HG02852 (cell line): ENCODE measurements around the gene GALNT12.

ENCODE experiments used
- ATAC-seq: cut with Tn5 transposase; IDR thresholded peaks from one replicate; pipeline ENCODE4 v1.9.1; 2021; ENCODE audit warnings: mild to moderate bottlenecking, moderate library complexity; ENCODE audit not compliant: unreplicated experiment

Gene GALNT12

GRCh38 chr9:98830554-98830953, 23.1 kb downstream of the GALNT12 start:
- ATAC-seq: no peak

- no peak for ATAC-seq
Observed at GRCh38 chr9:98831696-98832095, 24.2 kb downstream of the GALNT12 start.

GRCh38 chr9:98832768-98833089, 25.3 kb downstream of the GALNT12 start:
- ATAC-seq: no peak

GRCh38 chr9:98833090-98833956, 25.9 kb downstream of the GALNT12 start:
- no peak for ATAC-seq

GRCh38 chr9:98834386-98834785, 26.9 kb downstream of the GALNT12 start:
- ATAC-seq: no peak

GRCh38 chr9:98836206-98836605, 28.7 kb downstream of the GALNT12 start:
- ATAC-seq: no peak

GRCh38 chr9:98837516-98837915, 30.0 kb downstream of the GALNT12 start:
- ATAC-seq: no peak

GRCh38 chr9:98838155-98838867, 30.8 kb downstream of the GALNT12 start:
- ATAC-seq: no peak

GRCh38 chr9:98838868-98839565, 31.5 kb downstream of the GALNT12 start:
- ATAC-seq: no peak

- no peak for ATAC-seq
Observed at GRCh38 chr9:98839724-98840123, 32.3 kb downstream of the GALNT12 start.

GRCh38 chr9:98842510-98842909, 35.0 kb downstream of the GALNT12 start:
- no peak for ATAC-seq

- no peak for ATAC-seq
Observed at GRCh38 chr9:98846081-98846480, 38.6 kb downstream of the GALNT12 start.

- ATAC-seq: no peak
Observed at GRCh38 chr9:98846879-98847278, 39.4 kb downstream of the GALNT12 start.

- ATAC-seq: peak; percentile 82
Observed at GRCh38 chr9:98848450-98849149, 41.1 kb downstream of the GALNT12 start.

- ATAC-seq: no peak
Observed at GRCh38 chr9:98849563-98849962, 42.1 kb downstream of the GALNT12 start.

GRCh38 chr9:98850851-98851729, 43.6 kb downstream of the GALNT12 start:
- no peak for ATAC-seq

GRCh38 chr9:98851730-98852459, 44.4 kb downstream of the GALNT12 start:
- no peak for ATAC-seq

GRCh38 chr9:98852460-98852734, 44.9 kb downstream of the GALNT12 start:
- no peak for ATAC-seq

- ATAC-seq: no peak
Observed at GRCh38 chr9:98852961-98853360, 45.5 kb downstream of the GALNT12 start.

- ATAC-seq: no peak
Observed at GRCh38 chr9:98854266-98854665, 46.8 kb downstream of the GALNT12 start.
